GM19463 (cell line): ENCODE results near the gene IQCC.

ENCODE experiments used
- ATAC-seq: cut with Tn5 transposase; IDR thresholded peaks from one replicate; pipeline ENCODE4 v1.9.1; 2021; ENCODE audit warnings: mild to moderate bottlenecking, moderate library complexity; ENCODE audit not compliant: unreplicated experiment

The IQCC gene

GRCh38 chr1:32255072-32256071 lies 49.9 kb downstream of the IQCC start:
- ATAC-seq: no peak

DNA sequence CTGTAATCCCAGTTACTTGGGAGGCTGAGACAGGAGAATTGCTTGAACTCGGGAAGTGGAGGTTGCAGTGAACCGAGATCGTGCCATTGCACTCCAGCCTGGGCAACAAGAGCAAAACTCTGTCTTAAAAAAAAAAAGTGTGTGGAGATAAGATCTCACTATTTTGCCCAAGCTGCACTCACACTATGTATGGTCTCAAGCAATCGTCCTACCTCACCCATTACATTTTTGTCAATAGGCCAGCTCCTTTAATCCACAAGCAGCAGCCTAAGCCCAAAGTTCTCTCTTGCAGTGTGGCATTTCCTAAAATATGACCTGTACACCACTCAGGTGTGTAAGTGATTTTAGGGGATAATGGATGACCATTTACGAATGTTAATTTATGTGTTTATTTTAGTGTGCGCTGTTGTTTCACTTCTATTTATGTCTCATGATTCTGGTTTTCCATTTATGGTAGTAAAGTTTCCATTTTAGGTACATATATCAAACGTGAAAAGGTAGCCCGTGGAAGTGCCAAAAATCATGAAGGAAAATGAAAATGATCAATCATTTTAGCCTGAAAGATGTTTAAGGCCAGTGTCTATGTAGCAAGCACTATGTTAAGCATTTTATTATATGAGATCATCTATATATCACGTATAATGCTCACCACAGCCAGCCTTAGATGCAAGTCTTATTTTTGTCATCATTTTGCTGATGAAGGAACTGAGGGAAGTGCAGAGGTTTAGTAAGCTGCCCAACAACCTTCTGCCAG lies 51.2 kb downstream of the IQCC start:
- no peak for ATAC-seq

DNA sequence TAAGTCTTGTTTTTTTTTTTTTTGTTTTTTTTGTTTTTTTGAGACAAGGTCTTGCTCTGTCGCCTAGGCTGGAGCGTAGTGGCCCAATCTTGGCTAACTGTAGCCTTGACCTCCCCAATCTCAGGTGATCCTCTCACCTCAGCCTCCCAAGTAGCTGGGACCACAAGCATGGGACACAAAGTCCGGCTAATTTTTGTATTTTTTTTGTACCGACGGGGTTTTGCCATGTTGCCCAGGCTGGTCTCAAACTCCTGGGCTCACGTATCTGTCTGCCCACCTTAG lies 51.7 kb downstream of the IQCC start:
- no peak for ATAC-seq
